GM12878 (cell line): ENCODE results near the gene SARDH. TPM values are rescaled to one million over a fixed set of nuclear protein-coding genes. Genes with fewer than 3 reads are reported as not detected.

ENCODE experiments used
- ATAC-seq: fragments of 200-7000 bp; cut with Tn5 transposase; 3 replicates; pipeline ENCODE4 v1.9.1; 2020; ENCODE audit warnings: mild to moderate bottlenecking, moderate library complexity
- BruUV-seq: library from RNA; stranded (reverse); fragments of 400-500 nt; replicated peaks from 2 replicates; lab custom pipeline; 2021; lab: Mats Ljungman, UMichigan
- CTCF ChIA-PET: fragments of 300-600 bp; sonication (Branson Sonifier 250); formaldehyde crosslinking; extraction: SDS; loops from one replicate; lab custom pipeline; 2021; ENCODE audit warnings: inconsistent platforms; lab: Yijun Ruan, JAX
- POLR2A ChIA-PET: fragments of 350-600 bp; formaldehyde crosslinking; extraction: SDS; loops from one replicate; lab custom pipeline; 2021; ENCODE audit warnings: inconsistent platforms; lab: Charles Lee
- RAD21 ChIA-PET: fragments of 300-600 bp; sonication (Branson Sonifier 250); formaldehyde crosslinking; loops from one replicate; lab custom pipeline; 2023; ENCODE audit warnings: antibody characterized with exemption; ENCODE audit not compliant: unreplicated experiment; lab: Charles Lee
- SMC1A ChIA-PET: fragments of 300-600 bp; sonication (Branson Sonifier 250); formaldehyde crosslinking; loops from one replicate; lab custom pipeline; 2023; ENCODE audit not compliant: unreplicated experiment, uncharacterized antibody; lab: Charles Lee
- DNase-seq: peaks from one replicate; pipeline ENCODE4 v3.0.0-alpha.2; 2011; ENCODE audit warnings: low read depth, low spot score
- FAIRE-seq: peaks from 3 replicates; lab custom pipeline; 2011; peaks lifted over from hg19 to GRCh38; lab: Jason Lieb, UNC
- H2AFZ ChIP-seq: 2 replicates; pipeline ENCODE4 v1.6.0; 2011; ENCODE audit warnings: low read depth, low read length, control low read depth; ENCODE audit not compliant: control insufficient read depth
- H3K27ac ChIP-seq: 2 replicates; pipeline ENCODE4 v1.5.1; 2011; ENCODE audit warnings: control low read depth; ENCODE audit not compliant: control insufficient read depth, insufficient read depth
- H3K27me3 ChIP-seq, 2 experiments: replicated peaks in 1 of 2; 2 replicates each; pipeline versions ENCODE4 v1.6.0 to v1.6.1; 2011; ENCODE audit warnings: low read length in 1 of 2; ENCODE audit not compliant: control insufficient read depth in 2 of 2, insufficient read depth in 2 of 2
- H3K36me3 ChIP-seq, 2 experiments: 2 replicates each; pipeline ENCODE4 v1.5.1; 2011; ENCODE audit warnings: low read length in 1 of 2; ENCODE audit not compliant: control insufficient read depth in 2 of 2, insufficient read depth in 2 of 2
- H3K4me1 ChIP-seq: 2 replicates; pipeline ENCODE4 v1.6.1; 2011; ENCODE audit warnings: mild to moderate bottlenecking, low read length, moderate library complexity, mixed read lengths; ENCODE audit not compliant: control insufficient read depth, insufficient read depth
- H3K4me2 ChIP-seq: 2 replicates; pipeline ENCODE4 v1.6.0; 2011; ENCODE audit warnings: control low read depth; ENCODE audit not compliant: control insufficient read depth, insufficient read depth
- H3K4me3 ChIP-seq: fragments of 200-600 bp; sonication (generic); 2 replicates; pipeline ENCODE4 v1.5.1; 2016
- H3K79me2 ChIP-seq: 2 replicates; pipeline ENCODE4 v1.6.0; 2011; ENCODE audit warnings: low read length; ENCODE audit not compliant: control insufficient read depth, insufficient read depth
- H3K9ac ChIP-seq: 2 replicates; pipeline ENCODE4 v1.8.0; 2011; ENCODE audit warnings: low read length, control low read depth, mixed read lengths; ENCODE audit not compliant: control insufficient read depth, insufficient read depth
- H3K9me3 ChIP-seq: replicated peaks from 3 replicates; pipeline ENCODE4 v1.5.1; 2011; ENCODE audit warnings: mild to moderate bottlenecking, low read length; ENCODE audit not compliant: control insufficient read depth, insufficient read depth
- H4K20me1 ChIP-seq: 2 replicates; pipeline ENCODE4 v1.6.0; 2011; ENCODE audit not compliant: control insufficient read depth, insufficient read depth
- CBX3 ChIP-seq: fragments of 200-600 bp; sonication (generic); IDR thresholded peaks from 2 replicates; pipeline ENCODE4 v1.6.1; 2016; ENCODE audit warnings: low read depth, borderline replicate concordance
- IKZF2 ChIP-seq, 2 experiments: fragments of 450-650 bp; IDR thresholded peaks; 2 replicates each; pipeline ENCODE4 v1.6.1; 2017; ENCODE audit warnings: mild to moderate bottlenecking in 2 of 2, moderate library complexity in 2 of 2
- IRF3 ChIP-seq: fragments of 450-650 bp; IDR thresholded peaks from 2 replicates; pipeline ENCODE4 v1.6.1; 2014; ENCODE audit warnings: mild to moderate bottlenecking
- NFIC ChIP-seq: IDR thresholded peaks from 2 replicates; pipeline ENCODE4 v1.6.1; 2012; ENCODE audit warnings: low read depth, mild to moderate bottlenecking, inconsistent platforms, low read length, moderate library complexity
- POLR2A ChIP-seq: IDR thresholded peaks from 2 replicates; pipeline ENCODE4 v1.6.1; 2011; ENCODE audit warnings: low read depth, mild to moderate bottlenecking, low read length
- RELA ChIP-seq: fragments of 450-650 bp; IDR thresholded peaks from 2 replicates; pipeline ENCODE4 v1.8.0; 2014; ENCODE audit warnings: borderline replicate concordance; ENCODE audit not compliant: partially characterized antibody
- SMAD1 ChIP-seq: fragments of 450-650 bp; IDR thresholded peaks from 2 replicates; pipeline ENCODE4 v1.6.1; 2018; ENCODE audit warnings: mild to moderate bottlenecking, low read depth; ENCODE audit not compliant: partially characterized antibody
- SMAD5 ChIP-seq: IDR thresholded peaks from 2 replicates; pipeline ENCODE4 v1.6.1; 2016; ENCODE audit warnings: antibody characterized with exemption, low read depth
- SREBF1 ChIP-seq: IDR thresholded peaks from 2 replicates; pipeline ENCODE4 v1.6.1; 2012; ENCODE audit warnings: mild to moderate bottlenecking, low read length
- SREBF2 ChIP-seq: IDR thresholded peaks from 2 replicates; pipeline ENCODE4 v1.6.1; 2012; ENCODE audit warnings: mild to moderate bottlenecking, low read length
- WRNIP1 ChIP-seq: IDR thresholded peaks from 2 replicates; pipeline ENCODE4 v1.6.1; 2011; ENCODE audit warnings: low read depth, low read length, improper control_type of control experiment, borderline replicate concordance
- ZNF622 ChIP-seq: fragments of 450-650 bp; IDR thresholded peaks from 2 replicates; pipeline ENCODE4 v1.6.1; 2017; ENCODE audit warnings: mild to moderate bottlenecking, inconsistent platforms
- WGBS: methylation state at CpG from one replicate; pipeline ENCODE4 v1.1.6; 2016; ENCODE audit warnings: low lambda C conversion rate; ENCODE audit not compliant: insufficient replicate concordance, insufficient coverage; ENCODE audit errors: missing lambda C conversion rate; 5-methylcytosine and 5-hydroxymethylcytosine counted together
- in situ Hi-C: fragments of 300-500 bp; cut with MboI; formaldehyde crosslinking; loops from 9 replicates; pipeline ENCODE4 v1.14.3; 2018; ENCODE audit warnings: mixed read lengths
- intact Hi-C: fragments of 100-400 bp; cut with micrococcal nuclease; formaldehyde crosslinking; loops from one replicate; pipeline ENCODE4 v1.14.2; 2022; ENCODE audit not compliant: unreplicated experiment
- polyA plus RNA-seq, 11 experiments: library from polyadenylated mRNA; depleted of rRNA in 4 of 11; unstranded in 6 of 11; stranded (reverse) in 5 of 11; fragments of >200 nt; fragmentation: Nextera tagmentation in 4 of 11; fragmentation: Illumina TruSeq in 1 of 11; extraction: Ambion mirVana in 4 of 11; extraction: Trizol in 1 of 11; gene quantifications; 1 replicate in 1 of 11; 2 replicates in 10 of 11; pipeline versions ENCODE4 v1.2.1 to v1.2.3, GENCODE V29; 2011 to 2016; ENCODE audit warnings: inconsistent platforms in 2 of 11, missing spikeins in 2 of 11, low read depth in 1 of 11
- total RNA-seq, 4 experiments: library from RNA; depleted of rRNA in 3 of 4; stranded (reverse); fragments of >200 nt in 3 of 4; fragmentation: Illumina TruSeq in 1 of 4; extraction: Trizol in 1 of 4; gene quantifications; 2 replicates each; pipeline versions ENCODE4 v1.2.1 to v1.2.3, GENCODE V29; 2013 to 2021

SARDH gene
- total and polyA plus RNA-seq, 10 of the 15 experiments (the other 5 are each of a cell fraction or from before 2014, with no cell fraction given), result 0.03 to 0.15 (median 0.10) TPM; not detected in 6

GRCh38 chr9:133631111-133631510 is 107.0 kb downstream of the SARDH start (continued):
- TF ChIP-seq SREBF2 (no peak), RELA (no peak), SMAD1 (no peak)

GRCh38 chr9:133629221-133630110 is 108.7 kb downstream of the SARDH start:
- BruUV-seq, result no TSS peak
- RAD21 ChIA-PET, result no interaction called here
- ATAC-seq (no peak), DNase-seq (no peak), FAIRE-seq (no peak)
- Histone ChIP-seq H3K9me3 (no peaks in the 10 kb centered on the region; the same call in 2 of the 3 replicates), H3K79me2 (no peaks in the 10 kb centered on the region), H3K27me3 (peaks cover 0 to 1% of the 10 kb centered on the region in 2 experiments; a peak in 2 of 4 replicates), H3K4me1 (no peaks in the 10 kb centered on the region), H3K27ac (no peak overlapping the region), H3K4me2 (no peak overlapping the region), H3K4me3 (no peak overlapping the region), H4K20me1 (no peaks in the 10 kb centered on the region), H3K36me3 (no peaks in the 10 kb centered on the region), H2AFZ (no peak overlapping the region), H3K9ac (no peak overlapping the region)
- TF ChIP-seq CBX3 (no peak), SMAD5 (no peak), NFIC (no peak), ZNF622 (no peak), IKZF2 (IDR thresholded peaks at IDR 0.05) (no peak), SREBF1 (no peak), POLR2A (no peak), IRF3 (no peak), WRNIP1 (no peak)
- SMC1A ChIA-PET, result no interaction called here
- CTCF ChIA-PET, result no interaction called here
- POLR2A ChIA-PET, result no interaction called here
- WGBS, result 46% methylated on average over 23 of the region's 23 CpGs
- in situ Hi-C loops, result no loop called here
- intact Hi-C loops, result no loop called here
